OCI-LY7 (cell line): Measurements from ENCODE around the gene FAM9C. TPM values are rescaled to one million over a fixed set of nuclear protein-coding genes. Genes with fewer than 3 reads are reported as not detected.

ENCODE experiments used
- BruUV-seq: library from RNA; stranded (reverse); fragments of 400-500 nt; replicated peaks from 2 replicates; lab custom pipeline; 2021; lab: Mats Ljungman, UMichigan
- CTCF ChIA-PET: fragments of 300-600 bp; sonication (Branson Sonifier 250); formaldehyde crosslinking; loops from one replicate; lab custom pipeline; 2022; ENCODE audit warnings: antibody characterized with exemption; ENCODE audit not compliant: unreplicated experiment; lab: Charles Lee
- POLR2A ChIA-PET: fragments of 300-600 bp; sonication (Branson Sonifier 250); formaldehyde crosslinking; loops from one replicate; lab custom pipeline; 2022; ENCODE audit warnings: antibody characterized with exemption; lab: Charles Lee
- DNase-seq: peaks from one replicate; pipeline ENCODE4 v3.0.0-alpha.2; 2015; ENCODE audit warnings: low spot score
- H2AFZ ChIP-seq: fragments of 200-600 bp; sonication (generic), shearing (Covaris generic); 2 replicates; pipeline ENCODE4 v1.6.1; 2014; ENCODE audit warnings: mild to moderate bottlenecking, antibody characterized with exemption, low read length, moderate library complexity
- H3K27ac ChIP-seq: fragments of 200-600 bp; sonication (generic); 2 replicates; pipeline ENCODE4 v1.5.1; 2014; ENCODE audit warnings: mixed run types, low read depth, mild to moderate bottlenecking, moderate library complexity, low read length, inconsistent platforms; ENCODE audit not compliant: poor library complexity, severe bottlenecking
- H3K36me3 ChIP-seq: fragments of 200-600 bp; sonication (generic); 2 replicates; pipeline ENCODE4 v1.6.1; 2014; ENCODE audit warnings: mild to moderate bottlenecking, antibody characterized with exemption, low read length, moderate library complexity, mixed read lengths; ENCODE audit not compliant: insufficient read depth
- H3K4me1 ChIP-seq: fragments of 200-600 bp; sonication (generic); 2 replicates; pipeline ENCODE4 v1.5.1; 2014; ENCODE audit warnings: mild to moderate bottlenecking, low read length; ENCODE audit not compliant: insufficient read depth, poor library complexity, severe bottlenecking
- H3K4me2 ChIP-seq: fragments of 200-600 bp; sonication (generic); 2 replicates; pipeline ENCODE4 v1.6.1; 2014; ENCODE audit warnings: mild to moderate bottlenecking, low read length
- H3K4me3 ChIP-seq: fragments of 200-600 bp; sonication (generic); 2 replicates; pipeline ENCODE4 v1.5.1; 2014; ENCODE audit warnings: mild to moderate bottlenecking, low read depth, low read length; ENCODE audit not compliant: poor library complexity, severe bottlenecking
- H3K79me2 ChIP-seq: fragments of 200-600 bp; sonication (generic); 2 replicates; pipeline ENCODE4 v1.6.1; 2016; ENCODE audit warnings: low read depth, mild to moderate bottlenecking, low read length, moderate library complexity, mixed read lengths; ENCODE audit not compliant: insufficient read depth
- H3K9me2 ChIP-seq: fragments of 200-600 bp; sonication (generic); 2 replicates; pipeline ENCODE4 v1.6.1; 2016; ENCODE audit warnings: mild to moderate bottlenecking, low read length, mixed read lengths; ENCODE audit not compliant: insufficient read depth
- H3K9me3 ChIP-seq: fragments of 200-600 bp; sonication (generic); 2 replicates; pipeline ENCODE4 v1.6.1; 2014; ENCODE audit warnings: mild to moderate bottlenecking, mixed run types, low read length, mixed read lengths
- H4K20me1 ChIP-seq: fragments of 200-600 bp; sonication (generic); 2 replicates; pipeline ENCODE4 v1.6.1; 2014; ENCODE audit warnings: mild to moderate bottlenecking, antibody characterized with exemption, low read length, moderate library complexity, mixed read lengths; ENCODE audit not compliant: insufficient read depth
- EZH2phosphoT487 ChIP-seq: fragments of 200-600 bp; sonication (generic); IDR thresholded peaks from 2 replicates; pipeline ENCODE4 v1.6.1; 2018; ENCODE audit warnings: low read depth, borderline replicate concordance, mild to moderate bottlenecking, mixed run types, antibody characterized with exemption, low read length, moderate library complexity, mixed read lengths
- intact Hi-C: fragments of 100-400 bp; cut with micrococcal nuclease; formaldehyde crosslinking; loops from one replicate; pipeline ENCODE4 v1.10.0; 2022; ENCODE audit not compliant: unreplicated experiment
- total RNA-seq, 2 experiments: library from RNA; depleted of rRNA in 1 of 2; stranded (reverse); fragments of >200 nt in 1 of 2; shearing (Covaris generic) in 1 of 2; gene quantifications; 2 replicates each; pipeline ENCODE4 v1.2.3, GENCODE V29; 2014 to 2022
- TF ChIP-seq, protein P1 (sequence below): fragments of 200-600 bp; sonication (generic); conservative IDR thresholded peaks from 2 replicates; pipeline ENCODE4 v1.5.1; 2014; ENCODE audit warnings: mild to moderate bottlenecking, antibody characterized with exemption, low read length, moderate library complexity, mixed read lengths

Gene FAM9C
- total RNA-seq, 2 experiments from 2014 or later = not detected

DNA sequence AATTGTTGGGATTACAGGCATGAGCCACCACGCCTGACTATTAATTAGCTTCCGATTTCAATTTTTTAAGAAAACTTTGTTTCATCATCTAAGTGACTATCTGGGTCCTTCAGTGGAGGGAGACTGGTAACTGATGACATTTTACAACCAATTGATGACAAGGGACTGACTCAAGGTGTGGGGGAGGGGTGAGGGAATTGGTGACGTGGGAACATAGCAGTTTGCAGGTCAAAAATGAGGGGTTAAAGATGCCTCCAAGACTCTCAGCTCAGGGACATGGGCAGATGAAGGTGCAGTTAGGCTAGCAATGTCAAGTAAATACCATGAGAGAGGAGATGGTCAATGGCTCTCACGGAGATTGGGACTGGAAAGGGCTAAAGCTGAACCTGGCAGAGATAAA, 5.7 kb upstream of the FAM9C start:
- BruUV-seq = no TSS peak

DNA sequence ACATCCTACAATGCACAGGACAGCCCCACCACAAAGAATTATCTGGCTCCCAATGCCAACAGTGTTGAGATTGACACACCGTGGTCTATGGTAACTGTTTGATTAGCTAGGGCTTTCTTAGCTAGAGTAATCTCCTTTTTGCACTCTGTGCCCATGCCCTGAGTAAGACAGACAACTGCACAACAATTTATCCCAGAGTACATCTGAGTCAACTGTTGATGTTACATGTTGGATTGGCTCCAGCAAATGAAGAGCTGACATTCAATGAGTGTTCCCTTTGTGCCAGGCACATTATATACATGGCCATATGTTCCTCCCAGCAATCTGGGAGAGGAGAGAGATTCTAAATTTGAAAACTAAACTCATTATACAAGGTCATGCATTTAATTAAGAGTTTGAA, 3.9 kb upstream of the FAM9C start:
- no peak overlapping the region for H2AFZ ChIP-seq
- CTCF ChIA-PET = no interaction called here
- no peak overlapping the region for H3K4me2 ChIP-seq
- H3K36me3 ChIP-seq = no peaks in the 10 kb centered on the region
- no TSS peak for BruUV-seq
- no peak for DNase-seq
- H3K9me2 ChIP-seq = no peaks in the 10 kb centered on the region
- no peak overlapping the region for H3K27ac ChIP-seq
- TF ChIP-seq, protein P1, sequence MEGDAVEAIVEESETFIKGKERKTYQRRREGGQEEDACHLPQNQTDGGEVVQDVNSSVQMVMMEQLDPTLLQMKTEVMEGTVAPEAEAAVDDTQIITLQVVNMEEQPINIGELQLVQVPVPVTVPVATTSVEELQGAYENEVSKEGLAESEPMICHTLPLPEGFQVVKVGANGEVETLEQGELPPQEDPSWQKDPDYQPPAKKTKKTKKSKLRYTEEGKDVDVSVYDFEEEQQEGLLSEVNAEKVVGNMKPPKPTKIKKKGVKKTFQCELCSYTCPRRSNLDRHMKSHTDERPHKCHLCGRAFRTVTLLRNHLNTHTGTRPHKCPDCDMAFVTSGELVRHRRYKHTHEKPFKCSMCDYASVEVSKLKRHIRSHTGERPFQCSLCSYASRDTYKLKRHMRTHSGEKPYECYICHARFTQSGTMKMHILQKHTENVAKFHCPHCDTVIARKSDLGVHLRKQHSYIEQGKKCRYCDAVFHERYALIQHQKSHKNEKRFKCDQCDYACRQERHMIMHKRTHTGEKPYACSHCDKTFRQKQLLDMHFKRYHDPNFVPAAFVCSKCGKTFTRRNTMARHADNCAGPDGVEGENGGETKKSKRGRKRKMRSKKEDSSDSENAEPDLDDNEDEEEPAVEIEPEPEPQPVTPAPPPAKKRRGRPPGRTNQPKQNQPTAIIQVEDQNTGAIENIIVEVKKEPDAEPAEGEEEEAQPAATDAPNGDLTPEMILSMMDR = no peak
- no peak for TF ChIP-seq EZH2phosphoT487
- POLR2A ChIA-PET = no interaction called here
- H3K4me1 ChIP-seq = peaks cover 14% of the 10 kb centered on the region
- no peaks in the 10 kb centered on the region for H3K9me3 ChIP-seq
- intact Hi-C loops = no loop called here
- H4K20me1 ChIP-seq = no peaks in the 10 kb centered on the region
- no peaks in the 10 kb centered on the region for H3K79me2 ChIP-seq
- H3K4me3 ChIP-seq = no peak overlapping the region

More for the DNA sequence above, 5.7 kb upstream of the FAM9C start:
- no peaks in the 10 kb centered on the region for H3K9me3 ChIP-seq
- no peak overlapping the region for H3K4me2 ChIP-seq
- H2AFZ ChIP-seq = no peak overlapping the region
- TF ChIP-seq EZH2phosphoT487 = no peak
- H3K79me2 ChIP-seq = no peaks in the 10 kb centered on the region
- H3K4me1 ChIP-seq = peaks cover 11% of the 10 kb centered on the region
- no peaks in the 10 kb centered on the region for H4K20me1 ChIP-seq
- POLR2A ChIA-PET = interaction anchor here (0.9 kb wide), 2 partner anchors 12 to 27 kb away, joined by 3 to 4 read pairs; no protein-coding TSS in a partner anchor
- no peak for DNase-seq
- H3K27ac ChIP-seq = no peak overlapping the region
- H3K36me3 ChIP-seq = no peaks in the 10 kb centered on the region
- no peak overlapping the region for H3K4me3 ChIP-seq
- H3K9me2 ChIP-seq = no peaks in the 10 kb centered on the region
- CTCF ChIA-PET = no interaction called here
- intact Hi-C loops = no loop called here

DNA sequence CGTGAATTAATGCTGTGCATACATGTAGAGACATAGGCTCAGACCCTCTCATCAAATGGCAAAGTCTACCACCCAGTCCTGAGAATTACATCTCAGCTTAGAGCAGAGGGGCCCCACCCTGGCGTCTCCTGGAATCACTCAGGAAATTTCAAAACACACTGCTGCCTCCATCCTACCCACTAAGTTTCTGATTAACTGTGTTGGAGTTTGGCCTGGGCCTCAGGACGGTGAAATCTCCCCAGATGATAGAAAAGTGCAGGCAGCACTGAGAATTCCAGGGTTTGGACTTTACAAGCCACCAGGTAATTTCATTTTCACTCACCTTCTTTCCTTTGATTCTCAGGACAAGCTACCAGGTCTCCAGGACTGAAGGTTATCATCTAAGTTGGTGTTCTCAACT, 3.3 kb upstream of the FAM9C start:
- TF ChIP-seq, protein P1 = no peak
- no peak for TF ChIP-seq EZH2phosphoT487

More for the DNA sequence above, 3.3 kb upstream of the FAM9C start:
- Histone ChIP-seq H3K4me2 (no peak overlapping the region), H3K36me3 (no peaks in the 10 kb centered on the region), H4K20me1 (no peaks in the 10 kb centered on the region), H3K27ac (no peak overlapping the region), H3K79me2 (no peaks in the 10 kb centered on the region), H3K4me1 (peaks cover 20% of the 10 kb centered on the region), H3K9me2 (no peaks in the 10 kb centered on the region), H3K9me3 (no peaks in the 10 kb centered on the region), H2AFZ (no peak overlapping the region), H3K4me3 (no peak overlapping the region)
- BruUV-seq = no TSS peak
- no peak for DNase-seq
- ChIA-PET CTCF (no interaction called here), POLR2A (no interaction called here)
- intact Hi-C loops = no loop called here
